K562 (cell line): ENCODE results near the gene PEX10. TPM values are rescaled to one million over a fixed set of nuclear protein-coding genes. Genes with fewer than 3 reads are reported as not detected.

Source experiments
- CCNT2 ChIP-seq: IDR thresholded peaks from 2 replicates; pipeline ENCODE4 v1.6.1; 2011; ENCODE audit warnings: borderline replicate concordance, low read depth, mild to moderate bottlenecking, moderate library complexity, mixed read lengths, low read length; ENCODE audit not compliant: insufficient read length; ENCODE audit errors: extremely low read depth
- CXXC5 ChIP-seq: fragments of 250-450 bp; sonication (Bioruptor Pico); IDR thresholded peaks from 2 replicates; pipeline ENCODE4 v1.8.0; 2022; ENCODE audit warnings: inconsistent platforms, mild to moderate bottlenecking, moderate library complexity
- DNMT1 ChIP-seq: fragments of 450-650 bp; IDR thresholded peaks from 2 replicates; pipeline ENCODE4 v1.6.1; 2016; ENCODE audit warnings: antibody characterized with exemption, mild to moderate bottlenecking
- GABPA ChIP-seq: fragments of 200-800 bp; sonication (Bioruptor generic); conservative IDR thresholded peaks from 2 replicates; pipeline ENCODE4 v1.6.1; 2016; ENCODE audit warnings: low read depth, missing genetic modification characterization, missing compliant biosample characterization
- HDAC1 ChIP-seq, 2 experiments: fragments of 450-650 bp; IDR thresholded peaks; 2 replicates each; pipeline ENCODE4 v1.6.1; 2016 to 2017; ENCODE audit warnings: inconsistent platforms in 1 of 2, mild to moderate bottlenecking in 1 of 2, moderate library complexity in 1 of 2
- HMG20B ChIP-seq: fragments of 250-450 bp; sonication (Bioruptor Pico); IDR thresholded peaks from 2 replicates; pipeline ENCODE4 v1.5.0; 2021; ENCODE audit warnings: mild to moderate bottlenecking
- HNRNPK ChIP-seq: fragments of 200-400 bp; formaldehyde crosslinking; IDR thresholded peaks from one replicate; pipeline ENCODE4 v1.6.1; 2018; ENCODE audit warnings: mild to moderate bottlenecking, low read depth, low read length; ENCODE audit not compliant: poor library complexity, severe bottlenecking
- HNRNPLL ChIP-seq: fragments of 200-400 bp; formaldehyde crosslinking; IDR thresholded peaks from 2 replicates; pipeline ENCODE4 v1.6.1; 2017; ENCODE audit warnings: low read length, low read depth, mild to moderate bottlenecking; ENCODE audit not compliant: poor library complexity, severe bottlenecking
- HSF4 ChIP-seq: fragments of 250-450 bp; sonication (Bioruptor Pico); IDR thresholded peaks from 2 replicates; pipeline ENCODE4 v2.1.2; 2022; ENCODE audit warnings: mild to moderate bottlenecking, moderate library complexity, borderline replicate concordance
- ID3 ChIP-seq, 2 experiments: fragments of 250-450 bp in 1 of 2; fragments of 450-650 bp in 1 of 2; sonication (Bioruptor Pico) in 1 of 2; IDR thresholded peaks; 2 replicates each; pipeline versions ENCODE4 v1.6.1 to v1.8.0; 2016 to 2021; ENCODE audit warnings: mild to moderate bottlenecking in 2 of 2, moderate library complexity in 2 of 2, missing compliant biosample characterization in 1 of 2, missing genetic modification characterization in 1 of 2
- JUN ChIP-seq, 2 experiments: sonication (generic) in 1 of 2; formaldehyde crosslinking in 1 of 2; IDR thresholded peaks; 2 replicates each; pipeline versions ENCODE4 v1.6.1 to v1.8.0; 2012 to 2022; ENCODE audit warnings: borderline replicate concordance in 2 of 2, mild to moderate bottlenecking in 2 of 2, improper control_type of control experiment in 1 of 2, low read depth in 1 of 2, low read length in 1 of 2, missing genetic modification reagents in 1 of 2
- KHSRP ChIP-seq: fragments of 450-650 bp; IDR thresholded peaks from 2 replicates; pipeline ENCODE4 v1.6.1; 2017
- MBD2 ChIP-seq: sonication (generic); IDR thresholded peaks from 2 replicates; pipeline ENCODE4 v1.6.1; 2016; ENCODE audit warnings: low read depth, borderline replicate concordance
- MNT ChIP-seq, 2 experiments: fragments of 450-650 bp; conservative IDR thresholded peaks; 2 replicates each; pipeline ENCODE4 v1.6.1; 2017; ENCODE audit warnings: mild to moderate bottlenecking in 2 of 2, moderate library complexity in 2 of 2
- MYNN ChIP-seq, 2 experiments: sonication (generic); formaldehyde crosslinking in 1 of 2; IDR thresholded peaks; 2 replicates each; pipeline versions ENCODE4 v1.5.0 to v1.6.1; 2016 to 2020; ENCODE audit warnings: antibody characterized with exemption in 1 of 2, missing genetic modification reagents in 1 of 2
- NR2C1 ChIP-seq, 2 experiments: fragments of 450-650 bp; IDR thresholded peaks; 2 replicates each; pipeline ENCODE4 v1.6.1; 2017; ENCODE audit warnings: mild to moderate bottlenecking in 2 of 2, antibody characterized with exemption in 1 of 2, inconsistent platforms in 1 of 2, missing compliant biosample characterization in 1 of 2, missing genetic modification characterization in 1 of 2
- RNF2 ChIP-seq: sonication (generic); IDR thresholded peaks from 2 replicates; pipeline ENCODE4 v1.6.1; 2016
- SLC30A9 ChIP-seq: fragments of 250-450 bp; sonication (Bioruptor Pico); IDR thresholded peaks from 2 replicates; pipeline ENCODE4 v1.8.0; 2022; ENCODE audit warnings: mild to moderate bottlenecking, moderate library complexity
- SMARCE1 ChIP-seq: fragments of 450-650 bp; IDR thresholded peaks from 2 replicates; pipeline ENCODE4 v1.7.1; 2016; ENCODE audit warnings: mild to moderate bottlenecking
- SPI1 ChIP-seq: IDR thresholded peaks from 2 replicates; pipeline ENCODE4 v1.6.1; 2011; ENCODE audit warnings: low read depth, low read length, control low read depth, borderline replicate concordance
- SREBF2 ChIP-seq: sonication (generic); formaldehyde crosslinking; IDR thresholded peaks from 2 replicates; pipeline ENCODE4 v1.4.0; 2020; ENCODE audit warnings: mild to moderate bottlenecking, missing genetic modification reagents
- USF2 ChIP-seq: sonication (generic); formaldehyde crosslinking; IDR thresholded peaks from 2 replicates; pipeline ENCODE4 v1.5.0; 2020; ENCODE audit warnings: missing genetic modification reagents
- ZNF134 ChIP-seq: fragments of 250-450 bp; sonication (Bioruptor Pico); conservative IDR thresholded peaks from 2 replicates; pipeline ENCODE4 v1.4.0; 2020
- ZNF174 ChIP-seq: fragments of 250-450 bp; sonication (Bioruptor Pico); IDR thresholded peaks from 2 replicates; pipeline ENCODE4 v1.4.0; 2020; ENCODE audit warnings: mild to moderate bottlenecking
- ZNF175 ChIP-seq: fragments of 200-800 bp; sonication (Bioruptor generic); IDR thresholded peaks from 2 replicates; pipeline ENCODE4 v1.6.1; 2016; ENCODE audit warnings: low read depth, mild to moderate bottlenecking, missing genetic modification characterization, missing compliant biosample characterization
- ZNF444 ChIP-seq: fragments of 250-450 bp; sonication (Bioruptor Pico); IDR thresholded peaks from 2 replicates; pipeline ENCODE4 v1.4.0; 2020; ENCODE audit warnings: mild to moderate bottlenecking, moderate library complexity
- ZNF583 ChIP-seq: fragments of 250-450 bp; sonication (Bioruptor Pico); IDR thresholded peaks from 2 replicates; pipeline ENCODE4 v1.4.0; 2020
- polyA plus RNA-seq, 8 experiments: library from polyadenylated mRNA; depleted of rRNA in 4 of 8; stranded (reverse) in 5 of 8; unstranded in 3 of 8; fragments of >200 nt; fragmentation: Nextera tagmentation in 2 of 8; fragmentation: Illumina TruSeq in 1 of 8; extraction: Ambion mirVana in 2 of 8; extraction: Trizol in 1 of 8; gene quantifications; 2 replicates each; pipeline versions ENCODE4 v1.2.1 to v1.2.3, GENCODE V29; 2011 to 2014; ENCODE audit warnings: inconsistent platforms in 1 of 8, missing spikeins in 1 of 8
- total RNA-seq, 7 experiments: library from RNA; depleted of rRNA in 6 of 7; stranded (reverse); fragments of >200 nt in 6 of 7; fragmentation: Illumina TruSeq in 2 of 7; extraction: Trizol in 2 of 7; gene quantifications; 2 replicates each; pipeline versions ENCODE4 v1.2.1 to v1.2.3, GENCODE V29; 2011 to 2021; ENCODE audit warnings: low replicate concordance in 1 of 7

Gene PEX10
- total and polyA plus RNA-seq, 9 of the 15 experiments (the other 6 are each of a cell fraction or from before 2014, with no cell fraction given): 0.03 to 26.2 (median 8.7) TPM

- TF ChIP-seq MBD2 (peak; percentile 49; the same call in 1 of the 2 replicates), ID3 (CRISPR knock-in tag; IDR thresholded peaks at IDR 0.05) (no peak), ID3 (tag; IDR thresholded peaks at IDR 0.05) (peak; percentile 51; the same call in 1 of the 2 replicates), JUN (IDR thresholded peaks at IDR 0.05; ENCODE audit: borderline replicate concordance, low read depth, low read length) (peak; percentile 73; the same call in 1 of the 2 replicates), JUN (CRISPR knock-in tag; IDR thresholded peaks at IDR 0.05; ENCODE audit: borderline replicate concordance) (no peak), KHSRP (peak; percentile 88; the same call in 1 of the 2 replicates), MYNN (IDR thresholded peaks at IDR 0.05) (no peak), MYNN (CRISPR knock-in tag; IDR thresholded peaks at IDR 0.05) (no peak), HSF4 (CRISPR knock-in tag) (0 out of 2 replicates have a peak, but pooled peaks have one; percentile 37), MNT (conservative IDR thresholded peaks at IDR 0.05) (peak; percentile 61 to 92), CXXC5 (CRISPR knock-in tag) (peak; percentile 91), SLC30A9 (CRISPR knock-in tag) (no peak), HMG20B (CRISPR knock-in tag) (no peak), ZNF583 (CRISPR knock-in tag) (no peak), RNF2 (no peak), HDAC1 (IDR thresholded peaks at IDR 0.05) (peak in 1 of 2 experiments; percentile 80; a peak in 1 of 4 replicates), HNRNPK (no peak), USF2 (no peak), ZNF174 (CRISPR knock-in tag) (no peak), ZNF134 (no peak), SPI1 (peak; percentile 38; the same call in 1 of the 2 replicates), HNRNPLL (peak; percentile 38), SREBF2 (no peak), SMARCE1 (no peak), DNMT1 (no peak), NR2C1 (IDR thresholded peaks at IDR 0.05) (no peak), NR2C1 (tag; IDR thresholded peaks at IDR 0.05) (no peak), ZNF175 (CRISPR knock-in tag) (no peak), GABPA (tag) (peak; percentile 77), ZNF444 (CRISPR knock-in tag) (no peak), CCNT2 (peak; percentile 75)
Measured at GRCh38 chr1:2412395-2412772, at the start of gene PEX10 (continued).
